SK-N-SH treated with all-trans-retinoic acid at 6 μM for 48 hours (cell line): Measurements from ENCODE around the gene GIN1.

Experiments
- GLIS3 ChIP-seq: fragments of 250-450 bp; sonication (Bioruptor Pico); IDR thresholded peaks from 2 replicates; pipeline ENCODE4 v1.5.0; 2020; ENCODE audit warnings: mild to moderate bottlenecking, moderate library complexity
- RARB ChIP-seq: fragments of 250-450 bp; sonication (Bioruptor Pico); IDR thresholded peaks from 2 replicates; pipeline ENCODE4 v1.8.0; 2021; ENCODE audit warnings: mild to moderate bottlenecking, moderate library complexity
- ZNF565 ChIP-seq: fragments of 450-650 bp; formaldehyde crosslinking; conservative IDR thresholded peaks from 2 replicates; pipeline ENCODE4 v1.5.0; 2020; ENCODE audit warnings: low read depth, mild to moderate bottlenecking, moderate library complexity
- TF ChIP-seq, protein P1 (sequence below): fragments of 250-450 bp; sonication (Bioruptor Pico); IDR thresholded peaks from 2 replicates; pipeline ENCODE4 v1.8.0; 2021; ENCODE audit warnings: low read depth, mild to moderate bottlenecking, moderate library complexity, borderline replicate concordance
- TF ChIP-seq, protein P2 (sequence below): fragments of 250-450 bp; sonication (Bioruptor Pico); IDR thresholded peaks from 2 replicates; pipeline ENCODE4 v1.5.1; 2021; ENCODE audit warnings: mild to moderate bottlenecking, moderate library complexity
- TF ChIP-seq, protein P3 (sequence below): fragments of 250-450 bp; sonication (Bioruptor Pico); IDR thresholded peaks from 2 replicates; pipeline ENCODE4 v1.5.0; 2020; ENCODE audit warnings: mild to moderate bottlenecking, moderate library complexity

DNA sequence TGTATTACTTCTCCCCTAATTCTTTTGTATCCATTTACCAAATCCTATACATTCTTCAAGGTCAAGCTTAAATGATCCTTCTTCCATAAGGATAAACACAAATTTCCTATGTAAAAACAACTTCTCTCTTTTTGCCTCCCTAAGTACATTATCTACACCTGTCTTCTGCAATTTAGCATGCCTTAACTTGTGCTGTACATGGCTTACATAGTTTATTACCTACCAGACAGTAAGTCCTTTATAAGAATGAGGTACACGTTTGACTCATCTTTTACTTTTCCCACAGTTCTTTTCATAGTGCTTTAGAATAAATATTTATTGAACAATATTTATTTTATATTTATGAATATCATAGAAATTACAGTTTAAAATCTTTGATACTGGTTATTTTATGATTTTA, 33.4 kb downstream of the GIN1 start:
- TF ChIP-seq GLIS3 (CRISPR knock-in tag) (no peak), RARB (no peak), ZNF565 (CRISPR knock-in tag) (no peak)
- TF ChIP-seq, protein P1, sequence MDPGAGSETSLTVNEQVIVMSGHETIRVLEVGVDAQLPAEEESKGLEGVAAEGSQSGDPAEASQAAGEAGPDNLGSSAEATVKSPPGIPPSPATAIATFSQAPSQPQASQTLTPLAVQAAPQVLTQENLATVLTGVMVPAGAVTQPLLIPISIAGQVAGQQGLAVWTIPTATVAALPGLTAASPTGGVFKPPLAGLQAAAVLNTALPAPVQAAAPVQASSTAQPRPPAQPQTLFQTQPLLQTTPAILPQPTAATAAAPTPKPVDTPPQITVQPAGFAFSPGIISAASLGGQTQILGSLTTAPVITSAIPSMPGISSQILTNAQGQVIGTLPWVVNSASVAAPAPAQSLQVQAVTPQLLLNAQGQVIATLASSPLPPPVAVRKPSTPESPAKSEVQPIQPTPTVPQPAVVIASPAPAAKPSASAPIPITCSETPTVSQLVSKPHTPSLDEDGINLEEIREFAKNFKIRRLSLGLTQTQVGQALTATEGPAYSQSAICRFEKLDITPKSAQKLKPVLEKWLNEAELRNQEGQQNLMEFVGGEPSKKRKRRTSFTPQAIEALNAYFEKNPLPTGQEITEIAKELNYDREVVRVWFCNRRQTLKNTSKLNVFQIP (CRISPR knock-in tag): no peak
- TF ChIP-seq, protein P2, sequence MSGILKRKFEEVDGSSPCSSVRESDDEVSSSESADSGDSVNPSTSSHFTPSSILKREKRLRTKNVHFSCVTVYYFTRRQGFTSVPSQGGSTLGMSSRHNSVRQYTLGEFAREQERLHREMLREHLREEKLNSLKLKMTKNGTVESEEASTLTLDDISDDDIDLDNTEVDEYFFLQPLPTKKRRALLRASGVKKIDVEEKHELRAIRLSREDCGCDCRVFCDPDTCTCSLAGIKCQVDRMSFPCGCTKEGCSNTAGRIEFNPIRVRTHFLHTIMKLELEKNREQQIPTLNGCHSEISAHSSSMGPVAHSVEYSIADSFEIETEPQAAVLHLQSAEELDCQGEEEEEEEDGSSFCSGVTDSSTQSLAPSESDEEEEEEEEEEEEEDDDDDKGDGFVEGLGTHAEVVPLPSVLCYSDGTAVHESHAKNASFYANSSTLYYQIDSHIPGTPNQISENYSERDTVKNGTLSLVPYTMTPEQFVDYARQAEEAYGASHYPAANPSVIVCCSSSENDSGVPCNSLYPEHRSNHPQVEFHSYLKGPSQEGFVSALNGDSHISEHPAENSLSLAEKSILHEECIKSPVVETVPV (CRISPR knock-in tag): no peak
- TF ChIP-seq, protein P3, sequence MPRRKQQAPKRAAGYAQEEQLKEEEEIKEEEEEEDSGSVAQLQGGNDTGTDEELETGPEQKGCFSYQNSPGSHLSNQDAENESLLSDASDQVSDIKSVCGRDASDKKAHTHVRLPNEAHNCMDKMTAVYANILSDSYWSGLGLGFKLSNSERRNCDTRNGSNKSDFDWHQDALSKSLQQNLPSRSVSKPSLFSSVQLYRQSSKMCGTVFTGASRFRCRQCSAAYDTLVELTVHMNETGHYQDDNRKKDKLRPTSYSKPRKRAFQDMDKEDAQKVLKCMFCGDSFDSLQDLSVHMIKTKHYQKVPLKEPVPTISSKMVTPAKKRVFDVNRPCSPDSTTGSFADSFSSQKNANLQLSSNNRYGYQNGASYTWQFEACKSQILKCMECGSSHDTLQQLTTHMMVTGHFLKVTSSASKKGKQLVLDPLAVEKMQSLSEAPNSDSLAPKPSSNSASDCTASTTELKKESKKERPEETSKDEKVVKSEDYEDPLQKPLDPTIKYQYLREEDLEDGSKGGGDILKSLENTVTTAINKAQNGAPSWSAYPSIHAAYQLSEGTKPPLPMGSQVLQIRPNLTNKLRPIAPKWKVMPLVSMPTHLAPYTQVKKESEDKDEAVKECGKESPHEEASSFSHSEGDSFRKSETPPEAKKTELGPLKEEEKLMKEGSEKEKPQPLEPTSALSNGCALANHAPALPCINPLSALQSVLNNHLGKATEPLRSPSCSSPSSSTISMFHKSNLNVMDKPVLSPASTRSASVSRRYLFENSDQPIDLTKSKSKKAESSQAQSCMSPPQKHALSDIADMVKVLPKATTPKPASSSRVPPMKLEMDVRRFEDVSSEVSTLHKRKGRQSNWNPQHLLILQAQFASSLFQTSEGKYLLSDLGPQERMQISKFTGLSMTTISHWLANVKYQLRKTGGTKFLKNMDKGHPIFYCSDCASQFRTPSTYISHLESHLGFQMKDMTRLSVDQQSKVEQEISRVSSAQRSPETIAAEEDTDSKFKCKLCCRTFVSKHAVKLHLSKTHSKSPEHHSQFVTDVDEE: no peak
